ENCODE data around the gene FANCE. TPM values are rescaled to one million over a fixed set of nuclear protein-coding genes. Genes with fewer than 3 reads are reported as not detected.

The FANCE gene
- total RNA-seq, 1 experiment from 2014 or later, result 10.4 TPM

DNA sequence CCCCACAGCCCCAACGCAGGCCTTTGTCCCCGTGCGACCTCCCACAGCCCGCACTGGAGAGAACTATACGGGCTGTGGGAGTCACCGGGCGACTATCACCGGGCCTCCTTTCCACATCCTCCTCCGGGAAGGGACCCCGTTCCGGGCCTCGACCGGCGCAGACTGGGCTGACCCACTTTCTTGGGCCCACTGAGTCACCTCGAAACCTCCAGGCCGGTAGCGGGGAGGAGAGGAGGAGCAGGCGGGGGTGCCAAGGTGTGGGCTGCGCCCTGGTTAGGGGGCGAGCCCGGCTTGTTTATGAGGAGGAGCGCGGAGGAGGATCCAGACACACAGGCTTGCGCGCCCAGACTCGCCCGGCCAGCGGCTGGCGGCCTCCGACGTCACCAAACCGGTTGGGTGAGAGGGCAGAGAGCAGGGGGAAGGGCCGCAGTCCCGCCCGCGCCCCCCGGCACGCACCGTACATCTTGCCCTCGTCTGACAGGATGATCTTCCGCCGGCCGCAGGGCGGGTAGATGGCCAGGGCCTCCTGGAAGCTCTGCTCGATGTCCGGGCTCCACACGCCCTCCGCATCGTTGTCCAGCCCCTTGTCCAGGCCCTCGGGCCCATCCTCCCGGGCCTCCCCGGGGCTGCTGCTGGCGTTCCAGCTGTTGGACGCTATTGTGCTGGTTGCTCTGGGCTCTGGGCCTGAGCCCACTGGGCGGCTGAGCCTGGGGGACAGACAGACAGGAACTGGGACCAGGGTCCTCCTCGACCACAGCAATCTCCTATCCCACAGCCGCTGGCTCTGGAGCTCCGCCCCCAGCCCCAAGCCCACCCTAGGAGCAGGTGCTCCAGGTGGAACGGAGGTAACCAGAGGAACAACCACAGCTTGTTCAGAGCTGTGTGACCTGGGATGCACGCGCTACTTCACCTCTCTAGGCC lies 34.1 kb downstream of the FANCE start:
- CTCF ChIA-PET, result interaction anchor here (0.5 to 0.6 kb wide), 3 partner anchors 240 to 789 kb away, joined by 3 to 6 read pairs (median 3); no protein-coding TSS in a partner anchor
- intact Hi-C loops (cut with micrococcal nuclease; ENCODE audit: unreplicated experiment), result no loop called here
- peaks cover 69% of the 10 kb centered on the region for H3K4me1 Mint-ChIP-seq (ENCODE audit: low read depth, unreplicated experiment)

DNA sequence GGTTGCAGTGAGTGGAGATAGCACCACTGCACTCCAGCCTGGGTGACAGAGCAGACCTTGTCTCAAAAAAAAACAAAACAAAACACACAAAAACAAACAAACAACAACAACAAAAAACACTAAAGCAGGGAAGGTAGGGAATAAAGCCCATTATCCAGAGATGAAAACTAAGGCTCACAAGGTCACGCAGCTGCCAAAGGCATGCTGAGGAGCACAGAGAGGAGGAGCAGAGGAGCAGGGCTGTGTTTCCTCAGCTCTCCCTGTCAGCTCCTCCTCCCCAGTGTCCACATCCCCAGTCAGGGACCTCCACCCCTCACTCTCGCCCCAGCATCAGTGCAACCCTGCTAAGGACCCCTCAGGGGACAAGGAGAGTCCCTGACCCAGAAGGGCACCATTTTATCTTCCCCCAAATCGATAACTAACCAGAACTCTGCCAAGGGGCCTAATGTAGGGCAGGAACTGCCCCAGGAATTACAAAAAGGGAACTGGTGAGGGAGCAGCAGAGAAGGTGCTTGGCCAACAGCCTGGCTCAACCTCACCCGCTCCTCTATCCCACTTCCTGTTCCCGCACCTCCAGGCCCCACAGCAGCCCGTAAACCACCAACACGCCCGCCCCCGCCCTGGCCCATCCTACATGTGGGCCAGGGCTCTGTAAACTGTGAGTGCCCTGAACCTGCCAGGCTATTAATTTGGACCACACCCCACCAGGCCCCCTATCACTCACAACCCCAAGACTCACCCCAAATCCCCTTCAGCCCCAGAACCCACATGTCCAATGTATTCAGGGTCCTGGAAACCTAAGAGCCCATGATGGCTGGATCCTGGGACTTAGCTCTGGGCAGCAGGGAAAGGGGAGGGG lies 35.7 kb downstream of the FANCE start:
- H3K4me1 Mint-ChIP-seq (ENCODE audit: low read depth, unreplicated experiment), result peaks cover 86% of the 10 kb centered on the region
- BruUV-seq (replicated peaks), result no TSS peak

More for the DNA sequence above, 34.1 kb downstream of the FANCE start:
- Mint-ChIP-seq H3K36me3 (ENCODE audit: insufficient read depth, unreplicated experiment) (peaks cover 41% of the 10 kb centered on the region), H3K4me3 (ENCODE audit: low read depth, unreplicated experiment) (peak overlapping the region; percentile 72), H3K27ac (ENCODE audit: unreplicated experiment) (peak overlapping the region; percentile 94), H3K9me3 (ENCODE audit: low read depth, unreplicated experiment) (no peaks in the 10 kb centered on the region), H3K27me3 (ENCODE audit: unreplicated experiment) (no peaks in the 10 kb centered on the region)
- BruUV-seq (replicated peaks), result no TSS peak
- TF ChIP-seq, protein P1, sequence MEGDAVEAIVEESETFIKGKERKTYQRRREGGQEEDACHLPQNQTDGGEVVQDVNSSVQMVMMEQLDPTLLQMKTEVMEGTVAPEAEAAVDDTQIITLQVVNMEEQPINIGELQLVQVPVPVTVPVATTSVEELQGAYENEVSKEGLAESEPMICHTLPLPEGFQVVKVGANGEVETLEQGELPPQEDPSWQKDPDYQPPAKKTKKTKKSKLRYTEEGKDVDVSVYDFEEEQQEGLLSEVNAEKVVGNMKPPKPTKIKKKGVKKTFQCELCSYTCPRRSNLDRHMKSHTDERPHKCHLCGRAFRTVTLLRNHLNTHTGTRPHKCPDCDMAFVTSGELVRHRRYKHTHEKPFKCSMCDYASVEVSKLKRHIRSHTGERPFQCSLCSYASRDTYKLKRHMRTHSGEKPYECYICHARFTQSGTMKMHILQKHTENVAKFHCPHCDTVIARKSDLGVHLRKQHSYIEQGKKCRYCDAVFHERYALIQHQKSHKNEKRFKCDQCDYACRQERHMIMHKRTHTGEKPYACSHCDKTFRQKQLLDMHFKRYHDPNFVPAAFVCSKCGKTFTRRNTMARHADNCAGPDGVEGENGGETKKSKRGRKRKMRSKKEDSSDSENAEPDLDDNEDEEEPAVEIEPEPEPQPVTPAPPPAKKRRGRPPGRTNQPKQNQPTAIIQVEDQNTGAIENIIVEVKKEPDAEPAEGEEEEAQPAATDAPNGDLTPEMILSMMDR (IDR thresholded peaks at IDR 0.05; ENCODE audit: unreplicated experiment), result no peak
- DNase-seq, result peak; percentile 93

DNA sequence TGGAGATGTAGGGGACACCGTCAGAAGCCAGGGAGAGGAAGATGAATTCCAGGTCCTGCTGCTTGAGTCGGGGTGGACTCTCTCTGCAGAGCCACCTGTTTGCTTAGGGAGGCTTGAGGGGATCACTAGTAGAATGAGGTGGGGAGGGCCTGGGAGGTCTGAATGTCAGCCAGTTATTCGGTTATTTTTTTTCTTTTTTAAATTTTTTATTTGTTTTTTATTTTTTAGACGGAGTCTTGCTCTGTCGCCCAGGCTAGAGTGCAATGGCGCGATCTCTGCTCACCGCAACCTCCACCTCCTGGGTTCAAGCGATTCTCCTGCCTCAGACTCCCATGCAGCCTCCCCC lies 36.4 kb downstream of the FANCE start:
- H3K4me3 Mint-ChIP-seq (ENCODE audit: low read depth, unreplicated experiment), result peak overlapping the region; percentile 34
- intact Hi-C loops (cut with micrococcal nuclease; ENCODE audit: unreplicated experiment), result no loop called here
- DNase-seq, result no peak
- H3K9me3 Mint-ChIP-seq (ENCODE audit: low read depth, unreplicated experiment), result no peaks in the 10 kb centered on the region
- peaks cover 38% of the 10 kb centered on the region for H3K36me3 Mint-ChIP-seq (ENCODE audit: insufficient read depth, unreplicated experiment)
- peaks cover 89% of the 10 kb centered on the region for H3K4me1 Mint-ChIP-seq (ENCODE audit: low read depth, unreplicated experiment)
- peak overlapping the region; percentile 37 for H3K27ac Mint-ChIP-seq (ENCODE audit: unreplicated experiment)
- TF ChIP-seq, protein P1 (IDR thresholded peaks at IDR 0.05; ENCODE audit: unreplicated experiment), result no peak
- CTCF ChIA-PET, result no interaction called here
- BruUV-seq (replicated peaks), result no TSS peak
- no peaks in the 10 kb centered on the region for H3K27me3 Mint-ChIP-seq (ENCODE audit: unreplicated experiment)

More for the DNA sequence above, 35.7 kb downstream of the FANCE start:
- CTCF ChIA-PET, result interaction anchor here (0.6 kb wide), 2 partner anchors 22 to 38 kb away, joined by 3 read pairs; no protein-coding TSS in a partner anchor
- peak overlapping the region; percentile 34 for H3K4me3 Mint-ChIP-seq (ENCODE audit: low read depth, unreplicated experiment)
- peak; percentile 59 for DNase-seq
- peaks cover 41% of the 10 kb centered on the region for H3K36me3 Mint-ChIP-seq (ENCODE audit: insufficient read depth, unreplicated experiment)
- no peaks in the 10 kb centered on the region for H3K9me3 Mint-ChIP-seq (ENCODE audit: low read depth, unreplicated experiment)
- intact Hi-C loops (cut with micrococcal nuclease; ENCODE audit: unreplicated experiment), result no loop called here
- H3K27ac Mint-ChIP-seq (ENCODE audit: unreplicated experiment), result peak overlapping the region; percentile 37
- TF ChIP-seq, protein P1 (IDR thresholded peaks at IDR 0.05; ENCODE audit: unreplicated experiment), result no peak
- no peaks in the 10 kb centered on the region for H3K27me3 Mint-ChIP-seq (ENCODE audit: unreplicated experiment)

DNA sequence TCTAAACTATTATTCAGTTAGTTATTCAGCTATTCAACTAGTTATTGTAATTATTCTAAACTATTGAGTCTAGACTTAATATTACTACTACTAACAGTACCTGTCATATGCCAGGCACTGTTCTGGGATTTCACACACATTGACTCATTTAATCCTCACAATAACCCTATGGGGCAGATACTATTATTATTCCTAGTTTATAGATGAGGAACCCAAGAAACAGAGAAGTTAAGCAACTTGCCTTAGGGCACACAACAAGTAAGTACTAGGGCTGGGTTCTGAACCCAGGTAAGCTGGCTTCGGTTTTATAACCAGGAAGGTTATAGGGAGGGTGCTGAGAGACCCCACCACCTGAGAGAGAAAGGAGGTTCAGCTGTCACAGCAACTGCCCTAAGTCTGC lies 36.9 kb downstream of the FANCE start:
- Mint-ChIP-seq H3K4me3 (ENCODE audit: low read depth, unreplicated experiment) (no peak overlapping the region), H3K9me3 (ENCODE audit: low read depth, unreplicated experiment) (no peaks in the 10 kb centered on the region), H3K4me1 (ENCODE audit: low read depth, unreplicated experiment) (peaks cover 89% of the 10 kb centered on the region), H3K27me3 (ENCODE audit: unreplicated experiment) (no peaks in the 10 kb centered on the region), H3K36me3 (ENCODE audit: insufficient read depth, unreplicated experiment) (peaks cover 37% of the 10 kb centered on the region), H3K27ac (ENCODE audit: unreplicated experiment) (no peak overlapping the region)
- DNase-seq, result no peak
- BruUV-seq (replicated peaks), result no TSS peak
- TF ChIP-seq, protein P1 (IDR thresholded peaks at IDR 0.05; ENCODE audit: unreplicated experiment), result no peak
- intact Hi-C loops (cut with micrococcal nuclease; ENCODE audit: unreplicated experiment), result no loop called here
- CTCF ChIA-PET, result no interaction called here

Data from Calu3 (cell line).